Retinal pigment epithelial cell (primary cell): Measurements from ENCODE around the gene SYMPK.

ENCODE experiments used
- DNase-seq: peaks from one replicate; pipeline ENCODE4 v3.0.0-alpha.2; 2010; ENCODE audit warnings: low read depth
- H3K4me3 ChIP-seq: 2 replicates; pipeline ENCODE4 v1.5.1; 2011; ENCODE audit warnings: mild to moderate bottlenecking, low read length, control low read depth, moderate library complexity
- CTCF ChIP-seq: conservative IDR thresholded peaks from 2 replicates; pipeline ENCODE4 v1.5.1; 2011; ENCODE audit warnings: low read depth, low read length, control low read depth, inconsistent platforms

SYMPK gene

GRCh38 chr19:45777395-45777961 lies 85.5 kb downstream of the SYMPK start:
- TF ChIP-seq CTCF = no peak
- no peak for DNase-seq
- no peak overlapping the region for H3K4me3 ChIP-seq

- TF ChIP-seq CTCF = no peak
- H3K4me3 ChIP-seq = no peak overlapping the region
- no peak for DNase-seq
Measured at GRCh38 chr19:45774765-45775164, 88.2 kb downstream of the SYMPK start.

GRCh38 chr19:45773384-45773783 lies 89.6 kb downstream of the SYMPK start:
- H3K4me3 ChIP-seq = no peak overlapping the region
- no peak for TF ChIP-seq CTCF
- no peak for DNase-seq

- no peak overlapping the region for H3K4me3 ChIP-seq
- no peak for DNase-seq
- no peak for TF ChIP-seq CTCF
Measured at GRCh38 chr19:45772912-45773311, 90.0 kb downstream of the SYMPK start.

- DNase-seq = no peak
- H3K4me3 ChIP-seq = no peak overlapping the region
- no peak for TF ChIP-seq CTCF
Measured at GRCh38 chr19:45772130-45772840, 90.7 kb downstream of the SYMPK start.

- no peak for DNase-seq
- TF ChIP-seq CTCF = no peak
- peak overlapping the region; percentile 32 for H3K4me3 ChIP-seq
Measured at GRCh38 chr19:45771311-45771933, 91.5 kb downstream of the SYMPK start.
